ENCODE results near the gene TNRC6C.

DNA sequence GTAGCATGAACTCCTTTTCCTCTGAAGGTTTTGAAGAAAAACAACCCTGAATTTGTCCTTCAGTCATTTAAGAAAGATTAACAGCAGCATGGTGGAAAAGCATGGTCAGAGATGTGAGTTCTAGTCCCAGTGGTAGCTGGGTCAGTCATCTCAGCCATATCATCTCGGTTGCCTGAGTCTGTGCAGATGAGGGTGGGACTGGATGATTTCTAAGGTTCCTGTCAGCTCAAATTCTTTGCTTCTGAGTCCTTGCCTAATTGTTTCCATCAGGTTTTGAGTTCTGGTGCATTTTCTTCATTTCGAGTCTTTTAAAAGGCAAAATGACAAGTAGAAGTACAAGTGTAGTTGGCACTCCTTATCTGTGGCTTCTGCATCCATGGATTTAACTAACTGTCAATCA, 63.9 kb downstream of the TNRC6C start:
- no peak for TF ChIP-seq POLR2A (IDR thresholded peaks at IDR 0.05)
- TF ChIP-seq, protein P1, sequence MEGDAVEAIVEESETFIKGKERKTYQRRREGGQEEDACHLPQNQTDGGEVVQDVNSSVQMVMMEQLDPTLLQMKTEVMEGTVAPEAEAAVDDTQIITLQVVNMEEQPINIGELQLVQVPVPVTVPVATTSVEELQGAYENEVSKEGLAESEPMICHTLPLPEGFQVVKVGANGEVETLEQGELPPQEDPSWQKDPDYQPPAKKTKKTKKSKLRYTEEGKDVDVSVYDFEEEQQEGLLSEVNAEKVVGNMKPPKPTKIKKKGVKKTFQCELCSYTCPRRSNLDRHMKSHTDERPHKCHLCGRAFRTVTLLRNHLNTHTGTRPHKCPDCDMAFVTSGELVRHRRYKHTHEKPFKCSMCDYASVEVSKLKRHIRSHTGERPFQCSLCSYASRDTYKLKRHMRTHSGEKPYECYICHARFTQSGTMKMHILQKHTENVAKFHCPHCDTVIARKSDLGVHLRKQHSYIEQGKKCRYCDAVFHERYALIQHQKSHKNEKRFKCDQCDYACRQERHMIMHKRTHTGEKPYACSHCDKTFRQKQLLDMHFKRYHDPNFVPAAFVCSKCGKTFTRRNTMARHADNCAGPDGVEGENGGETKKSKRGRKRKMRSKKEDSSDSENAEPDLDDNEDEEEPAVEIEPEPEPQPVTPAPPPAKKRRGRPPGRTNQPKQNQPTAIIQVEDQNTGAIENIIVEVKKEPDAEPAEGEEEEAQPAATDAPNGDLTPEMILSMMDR (IDR thresholded peaks at IDR 0.05), result no peak
